ENCODE data around the gene SLC9A9.
A peak's percentile ranks its signal among the peaks of the same experiment; 100 is the strongest.
"Not testable (repeated sequence)": the region's sequence is repeated elsewhere in the genome, so short reads cannot be mapped to it uniquely, and the experiment has no call there.

Gene SLC9A9

DNA sequence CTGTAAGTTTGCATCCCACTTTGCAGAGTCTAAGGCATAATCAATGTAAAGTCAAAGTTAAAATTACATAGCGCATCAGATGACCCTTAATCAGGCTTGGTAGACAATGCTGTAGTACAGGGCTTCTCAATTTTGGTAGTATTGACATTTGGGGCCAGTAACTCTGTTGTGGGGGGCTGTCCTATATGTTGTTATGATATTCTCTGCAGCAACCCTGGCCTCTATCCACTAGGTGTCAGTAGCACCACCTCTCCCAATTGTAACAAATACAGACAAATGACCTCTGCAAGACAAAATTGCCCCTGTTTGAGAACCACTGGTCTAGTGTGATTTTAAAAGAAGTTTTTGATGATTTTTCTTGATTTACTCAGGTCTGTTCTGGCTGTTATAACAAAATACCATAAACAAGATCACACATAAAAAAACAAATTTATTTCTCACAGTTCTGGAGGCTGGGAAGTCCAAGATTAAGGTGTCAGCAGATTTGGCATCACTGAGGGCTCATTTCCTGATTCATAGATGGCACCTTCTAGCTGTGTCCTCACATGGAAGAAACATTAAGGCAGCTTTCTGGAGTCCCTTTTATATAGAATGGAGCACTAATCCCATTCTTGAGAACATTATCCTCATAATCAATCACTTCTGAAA lies 37.6 kb upstream of the SLC9A9 start:
- DNase-seq (ENCODE audit: low read depth): no peak
- TF ChIP-seq, protein P1, sequence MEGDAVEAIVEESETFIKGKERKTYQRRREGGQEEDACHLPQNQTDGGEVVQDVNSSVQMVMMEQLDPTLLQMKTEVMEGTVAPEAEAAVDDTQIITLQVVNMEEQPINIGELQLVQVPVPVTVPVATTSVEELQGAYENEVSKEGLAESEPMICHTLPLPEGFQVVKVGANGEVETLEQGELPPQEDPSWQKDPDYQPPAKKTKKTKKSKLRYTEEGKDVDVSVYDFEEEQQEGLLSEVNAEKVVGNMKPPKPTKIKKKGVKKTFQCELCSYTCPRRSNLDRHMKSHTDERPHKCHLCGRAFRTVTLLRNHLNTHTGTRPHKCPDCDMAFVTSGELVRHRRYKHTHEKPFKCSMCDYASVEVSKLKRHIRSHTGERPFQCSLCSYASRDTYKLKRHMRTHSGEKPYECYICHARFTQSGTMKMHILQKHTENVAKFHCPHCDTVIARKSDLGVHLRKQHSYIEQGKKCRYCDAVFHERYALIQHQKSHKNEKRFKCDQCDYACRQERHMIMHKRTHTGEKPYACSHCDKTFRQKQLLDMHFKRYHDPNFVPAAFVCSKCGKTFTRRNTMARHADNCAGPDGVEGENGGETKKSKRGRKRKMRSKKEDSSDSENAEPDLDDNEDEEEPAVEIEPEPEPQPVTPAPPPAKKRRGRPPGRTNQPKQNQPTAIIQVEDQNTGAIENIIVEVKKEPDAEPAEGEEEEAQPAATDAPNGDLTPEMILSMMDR (IDR thresholded peaks at IDR 0.05; ENCODE audit: control insufficient read depth, extremely low read depth, insufficient read depth): peak; percentile 79
- H3K4me3 ChIP-seq (ENCODE audit: low read depth, low read length): no peak overlapping the region

DNA sequence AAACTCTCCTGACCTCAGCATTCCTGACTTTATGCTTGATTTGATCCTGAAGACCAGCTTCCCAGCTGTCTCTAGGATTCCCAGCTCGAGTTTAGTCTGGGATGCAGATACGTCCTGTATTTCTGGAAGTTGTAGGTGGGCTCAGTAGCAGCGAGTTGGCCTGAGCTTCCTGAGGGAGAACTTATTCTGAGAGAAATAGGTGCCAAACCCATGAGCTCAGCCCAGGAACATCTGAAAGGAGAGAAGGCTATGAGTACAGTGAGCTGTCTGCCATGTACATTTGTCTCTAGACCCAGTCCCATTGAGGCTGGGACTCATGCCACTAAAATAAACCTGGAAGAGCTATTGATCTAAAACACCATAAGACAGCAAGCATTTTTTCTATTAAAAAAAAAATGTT lies 36.6 kb upstream of the SLC9A9 start:
- TF ChIP-seq, protein P1 (IDR thresholded peaks at IDR 0.05; ENCODE audit: control insufficient read depth, extremely low read depth, insufficient read depth): no peak
- no peak overlapping the region for H3K4me3 ChIP-seq (ENCODE audit: low read depth, low read length)
- DNase-seq (ENCODE audit: low read depth): no peak

DNA sequence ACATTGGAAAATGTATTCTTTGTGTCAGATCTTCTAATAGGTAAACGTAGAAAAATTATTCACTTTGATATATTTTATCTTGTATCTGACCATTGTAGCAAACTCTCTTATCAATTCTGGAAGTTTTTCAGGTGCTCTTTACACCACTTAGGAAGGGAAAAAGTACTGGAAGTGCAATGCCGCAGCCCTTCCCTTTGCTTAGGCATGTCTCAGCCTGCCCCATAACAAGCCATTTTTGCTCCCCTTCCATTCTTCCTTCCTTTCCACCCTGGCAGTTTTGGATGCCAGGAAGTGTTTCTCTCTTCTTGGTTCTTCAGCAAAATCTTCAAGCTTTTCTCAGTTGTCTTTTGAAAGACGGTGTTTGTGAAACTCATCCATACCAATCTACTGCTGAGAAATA lies 34.9 kb upstream of the SLC9A9 start:
- H3K4me3 ChIP-seq (ENCODE audit: low read depth, low read length): no peak overlapping the region
- TF ChIP-seq, protein P1 (IDR thresholded peaks at IDR 0.05; ENCODE audit: control insufficient read depth, extremely low read depth, insufficient read depth): no peak
- DNase-seq (ENCODE audit: low read depth): no peak

DNA sequence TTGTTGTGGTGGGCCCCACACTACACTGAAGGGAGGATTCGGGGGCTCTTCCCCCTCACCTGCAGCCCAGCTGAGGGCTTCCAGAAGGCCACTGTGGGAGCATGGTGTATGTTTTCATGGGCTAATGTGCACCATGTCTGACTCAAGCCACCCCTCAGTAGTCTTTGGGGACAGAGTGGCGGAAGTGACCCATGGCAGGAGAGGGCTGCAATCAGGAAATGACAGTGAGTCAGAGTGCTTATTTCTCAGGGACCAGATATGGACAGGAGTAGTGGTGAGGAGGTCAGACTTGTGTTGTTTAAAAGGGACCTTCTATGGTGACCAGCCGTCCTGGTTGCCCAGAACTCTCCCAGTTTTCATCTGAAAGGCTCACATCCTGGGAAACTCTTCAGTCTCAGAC lies 32.8 kb upstream of the SLC9A9 start:
- TF ChIP-seq, protein P1 (IDR thresholded peaks at IDR 0.05; ENCODE audit: control insufficient read depth, extremely low read depth, insufficient read depth): no peak
- DNase-seq (ENCODE audit: low read depth): no peak
- no peak overlapping the region for H3K4me3 ChIP-seq (ENCODE audit: low read depth, low read length)

DNA sequence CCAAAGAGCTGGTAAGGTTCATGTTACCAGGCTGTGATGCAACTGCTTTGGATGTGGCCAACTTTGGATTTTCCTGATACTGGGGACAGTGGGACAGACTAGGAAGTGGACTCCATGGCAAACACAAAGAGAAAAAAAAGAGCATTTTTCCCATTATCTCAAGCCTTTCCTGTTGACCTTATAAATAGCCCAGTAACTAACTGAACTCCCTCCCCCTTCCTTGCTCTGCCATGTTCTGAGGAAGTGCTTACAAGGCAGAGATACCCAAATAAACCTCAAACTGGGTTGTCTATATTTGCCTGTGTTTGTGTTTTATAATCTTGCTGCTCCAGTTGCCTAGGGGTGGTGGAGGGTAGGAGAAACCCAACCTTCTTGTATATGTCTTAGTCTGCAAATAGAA lies 27.3 kb upstream of the SLC9A9 start:
- DNase-seq (ENCODE audit: low read depth): no peak
- TF ChIP-seq, protein P1 (IDR thresholded peaks at IDR 0.05; ENCODE audit: control insufficient read depth, extremely low read depth, insufficient read depth): no peak

DNA sequence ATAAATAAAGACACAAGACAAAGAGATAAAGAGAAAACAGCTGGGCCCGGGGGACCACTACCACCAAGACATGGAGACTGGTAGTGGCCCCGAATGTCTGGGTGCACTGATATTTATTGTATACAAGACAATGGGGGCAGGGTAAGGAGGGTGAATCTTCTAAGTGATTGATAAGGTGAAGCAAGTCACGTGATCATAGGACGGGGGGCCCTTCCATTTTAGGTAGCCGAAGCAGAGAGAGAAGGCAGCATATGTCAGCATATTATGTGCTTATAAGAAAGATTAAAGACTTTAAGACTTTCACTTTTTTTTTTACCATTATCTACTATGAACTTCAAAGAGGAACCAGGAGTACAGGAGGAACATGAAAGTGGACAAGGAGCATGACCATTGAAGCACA lies 25.3 kb upstream of the SLC9A9 start:
- H3K4me3 ChIP-seq (ENCODE audit: low read depth, low read length); DNase-seq (ENCODE audit: low read depth): not testable (repeated sequence)

More for the DNA sequence above, 27.3 kb upstream of the SLC9A9 start:
- H3K4me3 ChIP-seq (ENCODE audit: low read depth, low read length): no peak overlapping the region

DNA sequence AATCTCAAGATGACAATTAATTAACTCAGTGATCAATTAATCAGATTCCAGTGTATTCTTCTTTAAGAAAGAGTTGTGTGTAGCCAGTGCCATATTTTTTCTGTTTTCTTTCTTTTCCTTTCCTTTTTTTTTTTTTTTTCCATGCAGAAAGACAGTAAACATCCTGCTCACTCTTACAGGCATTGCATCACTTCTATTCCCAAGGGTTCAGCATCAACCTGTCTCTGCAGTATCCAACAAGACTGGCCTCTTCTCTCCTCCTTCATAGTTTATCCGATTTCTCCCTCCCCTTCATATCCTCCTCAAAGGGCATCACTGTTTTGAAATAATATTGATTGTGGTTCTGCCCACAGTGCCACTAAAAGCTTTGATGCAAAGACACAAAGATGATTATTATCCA lies 17.0 kb upstream of the SLC9A9 start:
- DNase-seq (ENCODE audit: low read depth): no peak
- no peak overlapping the region for H3K4me3 ChIP-seq (ENCODE audit: low read depth, low read length)
- TF ChIP-seq, protein P1 (IDR thresholded peaks at IDR 0.05; ENCODE audit: control insufficient read depth, extremely low read depth, insufficient read depth): no peak
